Measurements from ENCODE around the gene CD248. TPM values are rescaled to one million over a fixed set of nuclear protein-coding genes. Genes with fewer than 3 reads are reported as not detected.
A peak's percentile ranks its signal among the peaks of the same experiment; 100 is the strongest.

Gene CD248
- total RNA-seq, 1 donor from 2014 or later = 0.22 TPM

DNA sequence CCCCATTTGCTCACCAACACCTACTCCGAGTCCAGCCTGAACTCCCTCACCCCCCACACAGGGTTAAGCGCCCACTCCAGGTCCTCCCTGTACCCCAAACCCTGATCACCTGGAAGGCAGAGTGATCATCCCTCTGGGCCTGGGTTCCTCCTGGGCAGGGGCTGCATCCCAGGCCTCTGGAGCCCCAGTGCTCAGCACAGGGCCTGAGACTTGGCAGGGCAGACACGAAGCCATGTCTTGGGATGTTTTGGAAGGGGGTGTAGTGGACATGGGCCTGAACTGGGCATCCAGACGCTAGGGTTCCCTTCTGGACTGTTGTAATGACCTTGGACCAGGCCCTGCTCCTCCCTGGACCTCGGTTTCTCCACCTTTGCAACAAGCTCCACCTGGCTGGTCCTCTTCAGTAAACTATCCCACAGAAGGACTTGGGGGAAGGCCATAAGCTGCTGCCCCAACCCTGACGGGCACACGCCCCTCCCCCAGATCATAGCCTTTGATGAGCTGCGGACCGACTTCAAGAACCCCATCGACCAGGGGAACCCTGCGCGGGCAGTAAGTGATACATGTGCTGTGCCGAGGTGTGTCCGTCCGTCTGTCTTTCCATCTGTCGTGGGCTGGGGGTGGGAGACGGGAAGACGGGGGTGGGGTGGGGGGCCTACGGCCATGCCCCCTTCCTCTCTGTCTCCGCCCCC lies 34.9 kb downstream of the CD248 start:
- CTCF ChIA-PET = interaction anchor here (0.8 to 2.9 kb wide), 5 partner anchors 9 to 60 kb away, joined by 3 to 23 read pairs (median 3); partner anchors contain the start of gene RAB1B
- POLR2A ChIA-PET = interaction anchor here (0.6 to 5.2 kb wide), 7 partner anchors 13 to 570 kb away, joined by 3 to 50 read pairs (median 4); partner anchors contain the start of genes BANF1, EIF1AD and RAB1B
- peaks cover 16% of the 10 kb centered on the region for H3K36me3 Mint-ChIP-seq (ENCODE audit: low read depth)
- TF ChIP-seq, protein P1, sequence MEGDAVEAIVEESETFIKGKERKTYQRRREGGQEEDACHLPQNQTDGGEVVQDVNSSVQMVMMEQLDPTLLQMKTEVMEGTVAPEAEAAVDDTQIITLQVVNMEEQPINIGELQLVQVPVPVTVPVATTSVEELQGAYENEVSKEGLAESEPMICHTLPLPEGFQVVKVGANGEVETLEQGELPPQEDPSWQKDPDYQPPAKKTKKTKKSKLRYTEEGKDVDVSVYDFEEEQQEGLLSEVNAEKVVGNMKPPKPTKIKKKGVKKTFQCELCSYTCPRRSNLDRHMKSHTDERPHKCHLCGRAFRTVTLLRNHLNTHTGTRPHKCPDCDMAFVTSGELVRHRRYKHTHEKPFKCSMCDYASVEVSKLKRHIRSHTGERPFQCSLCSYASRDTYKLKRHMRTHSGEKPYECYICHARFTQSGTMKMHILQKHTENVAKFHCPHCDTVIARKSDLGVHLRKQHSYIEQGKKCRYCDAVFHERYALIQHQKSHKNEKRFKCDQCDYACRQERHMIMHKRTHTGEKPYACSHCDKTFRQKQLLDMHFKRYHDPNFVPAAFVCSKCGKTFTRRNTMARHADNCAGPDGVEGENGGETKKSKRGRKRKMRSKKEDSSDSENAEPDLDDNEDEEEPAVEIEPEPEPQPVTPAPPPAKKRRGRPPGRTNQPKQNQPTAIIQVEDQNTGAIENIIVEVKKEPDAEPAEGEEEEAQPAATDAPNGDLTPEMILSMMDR (IDR thresholded peaks at IDR 0.05) = no peak
- intact Hi-C loops (cut with micrococcal nuclease) = loop anchor here (1.0 kb wide), 3 partner anchors 14 to 60 kb away; partner anchors contain the start of gene RAB1B
- H3K27ac Mint-ChIP-seq = peak overlapping the region; percentile 77
- no peaks in the 10 kb centered on the region for H3K27me3 Mint-ChIP-seq
- ATAC-seq (ENCODE audit: low read depth) (no peak), DNase-seq (no peak)
- no peaks in the 10 kb centered on the region for H3K9me3 Mint-ChIP-seq
- H3K4me1 Mint-ChIP-seq = peaks cover 38% of the 10 kb centered on the region
- peak overlapping the region; percentile 32 for H3K4me3 Mint-ChIP-seq

GRCh38 chr11:66281001-66281400 lies 35.8 kb downstream of the CD248 start:
- Mint-ChIP-seq H3K4me3 (no peak overlapping the region), H3K36me3 (ENCODE audit: low read depth) (peaks cover 23% of the 10 kb centered on the region), H3K4me1 (peaks cover 39% of the 10 kb centered on the region), H3K9me3 (no peaks in the 10 kb centered on the region), H3K27ac (no peak overlapping the region), H3K27me3 (no peaks in the 10 kb centered on the region)
- intact Hi-C loops (cut with micrococcal nuclease) = no loop called here
- POLR2A ChIA-PET = interaction anchor here (0.5 to 5.2 kb wide), 3 partner anchors 8 to 512 kb away, joined by 6 to 50 read pairs (median 8); partner anchors contain the start of genes RAB1B and YIF1A
- no peak for DNase-seq
- ATAC-seq (ENCODE audit: low read depth) = no peak
- TF ChIP-seq, protein P1 (IDR thresholded peaks at IDR 0.05) = no peak
- CTCF ChIA-PET = interaction anchor here (2.8 to 2.9 kb wide), 2 partner anchors 13 to 59 kb away, joined by 14 to 23 read pairs; partner anchors contain the start of gene RAB1B

- DNase-seq (no peak), ATAC-seq (ENCODE audit: low read depth) (no peak)
- POLR2A ChIA-PET = interaction anchor here (0.6 to 5.2 kb wide), 3 partner anchors 9 to 325 kb away, joined by 3 to 50 read pairs (median 8); partner anchors contain the start of genes RAB1B and YIF1A
- Mint-ChIP-seq H3K36me3 (ENCODE audit: low read depth) (peaks cover 25% of the 10 kb centered on the region), H3K4me1 (peaks cover 39% of the 10 kb centered on the region), H3K27me3 (no peaks in the 10 kb centered on the region), H3K4me3 (no peak overlapping the region), H3K9me3 (no peaks in the 10 kb centered on the region), H3K27ac (no peak overlapping the region)
- TF ChIP-seq, protein P1 (IDR thresholded peaks at IDR 0.05) = no peak
- CTCF ChIA-PET = interaction anchor here (2.9 kb wide), 1 partner anchor 12 kb away, joined by 14 read pairs; the partner anchor contains the start of gene RAB1B
- intact Hi-C loops (cut with micrococcal nuclease) = no loop called here
These were observed 36.4 kb downstream of the CD248 start for GRCh38 chr11:66280428-66280827.

- intact Hi-C loops (cut with micrococcal nuclease) = no loop called here
- no peaks in the 10 kb centered on the region for H3K27me3 Mint-ChIP-seq
- peaks cover 39% of the 10 kb centered on the region for H3K4me1 Mint-ChIP-seq
- ATAC-seq (ENCODE audit: low read depth) (no peak), DNase-seq (no peak)
- POLR2A ChIA-PET = interaction anchor here (0.7 to 5.2 kb wide), 3 partner anchors 10 to 21 kb away, joined by 3 to 50 read pairs (median 3); partner anchors contain the start of gene RAB1B
- no peaks in the 10 kb centered on the region for H3K9me3 Mint-ChIP-seq
- CTCF ChIA-PET = interaction anchor here (0.6 kb wide), 1 partner anchor 709 kb away, joined by 3 read pairs; the partner anchor contains the start of gene ZNRD2
- H3K36me3 Mint-ChIP-seq (ENCODE audit: low read depth) = peaks cover 29% of the 10 kb centered on the region
- TF ChIP-seq, protein P1 (IDR thresholded peaks at IDR 0.05) = no peak
- peak overlapping the region; percentile 44 for H3K4me3 Mint-ChIP-seq
- no peak overlapping the region for H3K27ac Mint-ChIP-seq
These were observed 37.6 kb downstream of the CD248 start for GRCh38 chr11:66279092-66279734.

Measured in activated B cell treated with CpG ODN at 0.5 μM for 24 hours (primary cell).